Parathyroid adenoma (tissue), 2 donors: Measurements from ENCODE around the gene TBC1D8.
A peak's percentile ranks its signal among the peaks of the same experiment; 100 is the strongest.

Experiments
- H2AFZ ChIP-seq: fragments of 300-600 bp; sonication (generic); one replicate; pipeline ENCODE4 v1.7.0; 2017; ENCODE audit warnings: antibody characterized with exemption, mild to moderate bottlenecking
- H3K27ac ChIP-seq: fragments of 300-600 bp; sonication (generic); one replicate; pipeline ENCODE4 v1.7.0; 2017
- H3K27me3 ChIP-seq: fragments of 300-600 bp; sonication (generic); one replicate; pipeline ENCODE4 v1.7.0; 2017; ENCODE audit warnings: low read length; ENCODE audit not compliant: control insufficient read depth, insufficient read depth
- H3K36me3 ChIP-seq: fragments of 300-600 bp; sonication (generic); one replicate; pipeline ENCODE4 v1.7.0; 2017; ENCODE audit warnings: low read length; ENCODE audit not compliant: control insufficient read depth, insufficient read depth
- H3K4me1 ChIP-seq: fragments of 300-600 bp; sonication (generic); one replicate; pipeline ENCODE4 v1.7.0; 2017; ENCODE audit warnings: control low read depth
- H3K4me2 ChIP-seq: fragments of 300-600 bp; sonication (generic); one replicate; pipeline ENCODE4 v1.7.0; 2017; ENCODE audit warnings: low read length
- H3K4me3 ChIP-seq: fragments of 300-600 bp; sonication (generic); one replicate; pipeline ENCODE4 v1.7.0; 2017; ENCODE audit warnings: low read depth, low read length
- H3K79me2 ChIP-seq: fragments of 300-600 bp; sonication (generic); one replicate; pipeline ENCODE4 v1.7.0; 2017; ENCODE audit warnings: control low read depth
- H3K9ac ChIP-seq: fragments of 300-600 bp; sonication (generic); one replicate; pipeline ENCODE4 v1.7.0; 2017; ENCODE audit warnings: mild to moderate bottlenecking
- H3K9me3 ChIP-seq: fragments of 300-600 bp; sonication (generic); one replicate; pipeline ENCODE4 v1.7.0; 2017; ENCODE audit warnings: low read length; ENCODE audit not compliant: control insufficient read depth
- TF ChIP-seq, protein P1 (sequence below): fragments of 300-600 bp; sonication (generic); IDR thresholded peaks from one replicate; pipeline ENCODE4 v1.7.0; 2017; ENCODE audit warnings: antibody characterized with exemption, mild to moderate bottlenecking
- donor health status: primary hyperparathyroidism.

The TBC1D8 gene

DNA sequence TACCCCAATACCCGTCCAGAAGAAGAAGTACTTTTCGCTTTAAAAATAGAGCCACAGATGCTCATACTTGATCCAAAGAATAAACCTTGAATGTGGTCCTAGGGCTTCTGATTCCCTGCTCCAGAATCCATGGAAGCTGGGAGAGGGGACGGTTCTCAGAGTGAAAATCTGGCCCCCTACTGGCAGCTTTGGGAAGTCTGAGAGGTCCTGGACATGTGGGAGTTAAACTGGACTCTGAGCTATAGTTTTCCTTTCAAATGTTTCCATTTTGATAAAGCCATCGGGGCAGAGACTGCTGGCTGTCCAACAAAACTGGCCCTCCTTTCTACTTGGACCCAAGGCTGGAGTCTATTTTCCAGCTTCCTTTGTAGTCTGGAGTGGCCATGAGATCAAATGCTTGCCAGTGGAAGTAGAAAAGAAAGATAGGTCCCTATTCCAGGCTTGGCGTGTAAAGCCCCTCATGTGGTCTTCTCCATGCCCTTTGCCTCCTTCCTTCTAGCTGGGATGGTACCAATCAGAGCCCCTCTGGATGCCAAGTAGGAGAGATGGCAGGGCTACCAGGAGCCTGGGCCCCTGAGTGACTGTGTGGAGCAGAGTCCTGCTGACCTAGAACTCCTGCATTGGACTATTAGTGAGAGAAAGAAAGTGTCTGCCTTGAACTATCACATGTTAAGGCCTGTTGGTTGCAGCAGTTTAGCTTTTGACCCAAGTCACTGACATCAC lies 37.7 kb upstream of the TBC1D8 start:
- Histone ChIP-seq H3K27me3 (no peaks in the 10 kb centered on the region), H3K27ac (no peak overlapping the region), H3K9ac (no peak overlapping the region), H3K9me3 (no peaks in the 10 kb centered on the region), H3K79me2 (no peaks in the 10 kb centered on the region), H3K4me2 (no peak overlapping the region), H3K4me3 (no peak overlapping the region), H3K36me3 (no peaks in the 10 kb centered on the region), H3K4me1 (peaks cover 27% of the 10 kb centered on the region), H2AFZ (no peak overlapping the region)
- TF ChIP-seq, protein P1, sequence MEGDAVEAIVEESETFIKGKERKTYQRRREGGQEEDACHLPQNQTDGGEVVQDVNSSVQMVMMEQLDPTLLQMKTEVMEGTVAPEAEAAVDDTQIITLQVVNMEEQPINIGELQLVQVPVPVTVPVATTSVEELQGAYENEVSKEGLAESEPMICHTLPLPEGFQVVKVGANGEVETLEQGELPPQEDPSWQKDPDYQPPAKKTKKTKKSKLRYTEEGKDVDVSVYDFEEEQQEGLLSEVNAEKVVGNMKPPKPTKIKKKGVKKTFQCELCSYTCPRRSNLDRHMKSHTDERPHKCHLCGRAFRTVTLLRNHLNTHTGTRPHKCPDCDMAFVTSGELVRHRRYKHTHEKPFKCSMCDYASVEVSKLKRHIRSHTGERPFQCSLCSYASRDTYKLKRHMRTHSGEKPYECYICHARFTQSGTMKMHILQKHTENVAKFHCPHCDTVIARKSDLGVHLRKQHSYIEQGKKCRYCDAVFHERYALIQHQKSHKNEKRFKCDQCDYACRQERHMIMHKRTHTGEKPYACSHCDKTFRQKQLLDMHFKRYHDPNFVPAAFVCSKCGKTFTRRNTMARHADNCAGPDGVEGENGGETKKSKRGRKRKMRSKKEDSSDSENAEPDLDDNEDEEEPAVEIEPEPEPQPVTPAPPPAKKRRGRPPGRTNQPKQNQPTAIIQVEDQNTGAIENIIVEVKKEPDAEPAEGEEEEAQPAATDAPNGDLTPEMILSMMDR: peak; percentile 43

DNA sequence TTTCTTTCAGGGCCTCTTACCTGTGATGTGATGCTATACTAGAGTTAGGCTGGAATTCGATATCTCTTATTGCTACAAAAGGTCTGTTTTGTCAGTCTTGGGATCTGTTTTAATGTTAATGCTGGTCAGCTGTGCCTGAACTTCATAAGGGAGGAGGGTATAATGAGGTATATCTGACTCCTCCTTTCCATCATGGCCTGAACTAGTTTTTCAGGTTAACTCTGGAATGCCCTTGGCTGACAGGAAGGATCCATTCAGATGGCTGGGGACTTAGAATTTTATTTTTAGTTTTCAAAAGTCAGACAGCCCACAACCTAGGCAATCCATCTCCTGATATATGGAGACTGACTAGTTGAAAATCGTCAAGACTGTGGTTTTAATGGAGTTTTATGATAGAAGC lies 35.9 kb upstream of the TBC1D8 start:
- TF ChIP-seq, protein P1: no peak
- H3K4me2 ChIP-seq: no peak overlapping the region
- no peaks in the 10 kb centered on the region for H3K79me2 ChIP-seq

GRCh38 chr2:101185656-101186055 lies 34.5 kb upstream of the TBC1D8 start:
- Histone ChIP-seq H3K4me2 (no peak overlapping the region), H3K9me3 (no peaks in the 10 kb centered on the region), H3K9ac (no peak overlapping the region), H3K79me2 (no peaks in the 10 kb centered on the region), H3K4me1 (peaks cover 7% of the 10 kb centered on the region), H2AFZ (no peak overlapping the region), H3K4me3 (no peak overlapping the region), H3K36me3 (no peaks in the 10 kb centered on the region), H3K27ac (no peak overlapping the region), H3K27me3 (no peaks in the 10 kb centered on the region)
- TF ChIP-seq, protein P1: no peak

More for the DNA sequence above, 35.9 kb upstream of the TBC1D8 start:
- H3K9ac ChIP-seq: no peak overlapping the region
- H3K4me3 ChIP-seq: no peak overlapping the region
- H3K27ac ChIP-seq: peak overlapping the region; percentile 34
- peaks cover 19% of the 10 kb centered on the region for H3K4me1 ChIP-seq
- no peaks in the 10 kb centered on the region for H3K9me3 ChIP-seq
- H2AFZ ChIP-seq: peak overlapping the region; percentile 62
- no peaks in the 10 kb centered on the region for H3K36me3 ChIP-seq
- no peaks in the 10 kb centered on the region for H3K27me3 ChIP-seq

DNA sequence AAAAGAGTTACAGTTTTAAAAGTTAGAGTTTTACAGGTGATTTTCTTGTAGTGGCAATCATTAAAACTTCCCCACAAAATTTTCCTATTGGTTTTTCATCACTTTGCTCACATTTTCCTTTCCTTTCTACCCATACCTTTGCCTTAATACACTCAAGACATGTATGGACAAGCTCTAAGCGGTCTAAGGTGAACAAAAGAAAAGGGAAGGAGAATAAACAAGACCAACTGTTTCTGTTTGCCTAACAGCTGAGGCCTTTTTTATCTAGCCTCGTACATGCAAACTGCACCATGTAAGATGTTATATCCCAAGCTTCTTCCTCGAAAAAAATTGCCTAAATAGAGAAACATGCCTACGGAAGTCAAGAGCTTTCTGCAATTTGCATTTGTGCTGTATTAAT lies 33.9 kb upstream of the TBC1D8 start:
- TF ChIP-seq, protein P1: no peak
- Histone ChIP-seq H3K4me2 (no peak overlapping the region), H3K27ac (no peak overlapping the region), H3K79me2 (no peaks in the 10 kb centered on the region), H2AFZ (no peak overlapping the region), H3K27me3 (no peaks in the 10 kb centered on the region), H3K9me3 (no peaks in the 10 kb centered on the region), H3K36me3 (no peaks in the 10 kb centered on the region), H3K4me1 (peaks cover 7% of the 10 kb centered on the region), H3K4me3 (no peak overlapping the region), H3K9ac (no peak overlapping the region)

- Histone ChIP-seq H3K27ac (no peak overlapping the region), H3K36me3 (no peaks in the 10 kb centered on the region), H3K4me3 (no peak overlapping the region), H3K9me3 (no peaks in the 10 kb centered on the region), H3K79me2 (no peaks in the 10 kb centered on the region), H3K4me1 (no peaks in the 10 kb centered on the region), H3K27me3 (no peaks in the 10 kb centered on the region), H2AFZ (no peak overlapping the region), H3K9ac (no peak overlapping the region), H3K4me2 (no peak overlapping the region)
- TF ChIP-seq, protein P1: no peak
Observed at GRCh38 chr2:101179982-101180381, 28.8 kb upstream of the TBC1D8 start.
